Breast epithelium (tissue), 4 donors: ENCODE measurements around the gene DIP2B. TPM values are rescaled to one million over a fixed set of nuclear protein-coding genes. Genes with fewer than 3 reads are reported as not detected.

Experiments
- DNase-seq, 2 donors: peaks; one replicate each; pipeline ENCODE4 v3.0.0-alpha.2; 2019; ENCODE audit warnings: low spot score in 2 of 2
- H3K27ac ChIP-seq, 2 donors: fragments of 200-600 bp; sonication (generic) in 1 of 2; one replicate each; pipeline ENCODE4 v1.5.1; 2016 to 2019; ENCODE audit warnings: mild to moderate bottlenecking in 1 of 2
- H3K27me3 ChIP-seq, 2 donors: fragments of 200-600 bp; sonication (generic) in 1 of 2; one replicate each; pipeline versions ENCODE4 v1.5.1 to v1.6.0; 2017 to 2019; ENCODE audit warnings: control low read depth in 1 of 2, mild to moderate bottlenecking in 1 of 2
- H3K36me3 ChIP-seq: fragments of 200-600 bp; one replicate; pipeline ENCODE4 v1.5.1; 2019
- H3K4me1 ChIP-seq, 2 donors: fragments of 200-600 bp; sonication (generic); one replicate each; pipeline ENCODE4 v1.5.1; 2016 to 2019; ENCODE audit warnings: control low read depth in 1 of 2
- H3K4me3 ChIP-seq, 3 donors: fragments of 200-600 bp; sonication (generic); 1 replicate in 2 of 3; 2 replicates in 1 of 3; pipeline ENCODE4 v1.5.1; 2016 to 2019; ENCODE audit warnings: mild to moderate bottlenecking in 3 of 3, moderate library complexity in 2 of 3
- H3K9me3 ChIP-seq, 2 donors: fragments of 200-600 bp; sonication (generic) in 1 of 2; one replicate each; pipeline ENCODE4 v1.5.1; 2016 to 2019; ENCODE audit warnings: control low read depth in 1 of 2
- CTCF ChIP-seq, 3 donors: fragments of 450-650 bp; IDR thresholded peaks; one replicate each; pipeline ENCODE4 v1.5.1; 2016 to 2017; ENCODE audit warnings: antibody characterized with exemption in 3 of 3, mild to moderate bottlenecking in 3 of 3, moderate library complexity in 3 of 3
- POLR2A ChIP-seq: fragments of 450-650 bp; IDR thresholded peaks from one replicate; pipeline ENCODE4 v1.6.1; 2016; ENCODE audit warnings: antibody characterized with exemption, mild to moderate bottlenecking, moderate library complexity
- POLR2AphosphoS5 ChIP-seq, 3 donors: sonication (generic); formaldehyde crosslinking; IDR thresholded peaks; one replicate each; pipeline ENCODE4 v1.6.1; 2017; ENCODE audit warnings: antibody characterized with exemption in 3 of 3
- intact Hi-C: fragments of 100-400 bp; cut with DNase I; formaldehyde crosslinking; loops from one replicate; pipeline ENCODE4 v1.15.1; 2023; ENCODE audit warnings: low total_unique reads
- total RNA-seq, 3 donors: library from RNA; depleted of rRNA; stranded (reverse); fragments of >200 nt; gene quantifications; one replicate each; pipeline ENCODE4 v1.1.0, GENCODE V29; 2016

DIP2B gene
- total RNA-seq, 3 donors from 2014 or later = 26.6 to 44.8 (median 33.4) TPM

- no peaks in the 10 kb centered on the region for H3K27me3 ChIP-seq
- no peak for TF ChIP-seq POLR2AphosphoS5 (IDR thresholded peaks at IDR 0.05)
- no peak for TF ChIP-seq POLR2A
- TF ChIP-seq CTCF (IDR thresholded peaks at IDR 0.05) = no peak
- H3K27ac ChIP-seq = peak overlapping the region; percentile 27 to 44
- H3K9me3 ChIP-seq = no peaks in the 10 kb centered on the region
- DNase-seq = peak in 1 of 2 donors; percentile 42
- peaks cover 0 to 10% of the 10 kb centered on the region in 2 donors for H3K4me1 ChIP-seq
- H3K4me3 ChIP-seq = no peak overlapping the region
- intact Hi-C loops = no loop called here
- H3K36me3 ChIP-seq = no peaks in the 10 kb centered on the region
Observed at GRCh38 chr12:50603817-50604639, 99.2 kb downstream of the DIP2B start.

- Histone ChIP-seq H3K4me3 (no peak overlapping the region), H3K27ac (no peak overlapping the region), H3K36me3 (no peaks in the 10 kb centered on the region), H3K27me3 (no peaks in the 10 kb centered on the region), H3K9me3 (no peaks in the 10 kb centered on the region), H3K4me1 (peaks cover 0 to 10% of the 10 kb centered on the region in 2 donors)
- intact Hi-C loops = no loop called here
- no peak for DNase-seq
- TF ChIP-seq POLR2A = no peak
- TF ChIP-seq CTCF (IDR thresholded peaks at IDR 0.05) = no peak
- no peak for TF ChIP-seq POLR2AphosphoS5 (IDR thresholded peaks at IDR 0.05)
Observed at GRCh38 chr12:50604640-50604920, 99.8 kb downstream of the DIP2B start.

- DNase-seq = no peak
- Histone ChIP-seq H3K27ac (no peak overlapping the region), H3K36me3 (no peaks in the 10 kb centered on the region), H3K27me3 (no peaks in the 10 kb centered on the region), H3K4me3 (no peak overlapping the region), H3K4me1 (peaks cover 0 to 10% of the 10 kb centered on the region in 2 donors), H3K9me3 (no peaks in the 10 kb centered on the region)
- TF ChIP-seq POLR2AphosphoS5 (IDR thresholded peaks at IDR 0.05) (no peak), CTCF (IDR thresholded peaks at IDR 0.05) (no peak)
- intact Hi-C loops = no loop called here
Observed at GRCh38 chr12:50606675-50607375, 102.0 kb downstream of the DIP2B start.

GRCh38 chr12:50609292-50609874 lies 104.6 kb downstream of the DIP2B start:
- intact Hi-C loops = no loop called here
- Histone ChIP-seq H3K36me3 (no peaks in the 10 kb centered on the region), H3K9me3 (no peaks in the 10 kb centered on the region), H3K27me3 (no peaks in the 10 kb centered on the region), H3K27ac (no peak overlapping the region), H3K4me1 (no peaks in the 10 kb centered on the region), H3K4me3 (no peak overlapping the region)
- no peak for TF ChIP-seq POLR2AphosphoS5 (IDR thresholded peaks at IDR 0.05)
- no peak for DNase-seq

- no peak overlapping the region for H3K27ac ChIP-seq
- TF ChIP-seq POLR2A (no peak), CTCF (IDR thresholded peaks at IDR 0.05) (no peak), POLR2AphosphoS5 (IDR thresholded peaks at IDR 0.05) (no peak)
- no peaks in the 10 kb centered on the region for H3K36me3 ChIP-seq
- no peaks in the 10 kb centered on the region for H3K9me3 ChIP-seq
- H3K27me3 ChIP-seq = no peaks in the 10 kb centered on the region
- DNase-seq = no peak
- intact Hi-C loops = no loop called here
- H3K4me1 ChIP-seq = peaks cover 0 to 2% of the 10 kb centered on the region in 2 donors
- no peak overlapping the region for H3K4me3 ChIP-seq
Observed at GRCh38 chr12:50610171-50610570, 105.4 kb downstream of the DIP2B start.
